Stimulated activated CD8-positive, alpha-beta memory T cell treated with anti-CD3 and anti-CD28 coated beads, Interleukin-12 subunit alpha, Interleukin-12 subunit beta, amount 100 ng/mL, for 24 hours (primary cell): ENCODE results near the gene SF3B6.
A peak's percentile ranks its signal among the peaks of the same experiment; 100 is the strongest.
"Not testable (repeated sequence)": the region's sequence is repeated elsewhere in the genome, so short reads cannot be mapped to it uniquely, and the experiment has no call there.

Experiments
- DNase-seq: peaks from one replicate; pipeline ENCODE4 v3.0.0-alpha.2; 2020; ENCODE audit errors: extremely low read depth

The SF3B6 gene

GRCh38 chr2:24050041-24050979 is 25.8 kb downstream of the SF3B6 start:
- no peak for DNase-seq

- peak; percentile 23 for DNase-seq
Measured at GRCh38 chr2:24049485-24050021, 26.6 kb downstream of the SF3B6 start, which contains the start of gene FKBP1B. Gene FKBP1B (plus strand): TSS chr2:24049741. CDS start chr2:24049850, 109 bp downstream.

- DNase-seq, result no peak
Measured at GRCh38 chr2:24048769-24049484, 27.2 kb downstream of the SF3B6 start.

- no peak for DNase-seq
Measured at GRCh38 chr2:24047703-24048033, 28.5 kb downstream of the SF3B6 start.

GRCh38 chr2:24046930-24047702 is 29.0 kb downstream of the SF3B6 start, which contains the start of gene WDCP:
Gene WDCP (minus strand): TSS chr2:24047391. CDS start chr2:24039494, 7,897 bp downstream.
- peak; percentile 88 for DNase-seq

- no peak for DNase-seq
Measured at GRCh38 chr2:24046599-24046929, 29.6 kb downstream of the SF3B6 start.

- no peak for DNase-seq
Measured at GRCh38 chr2:24045511-24046508, 30.3 kb downstream of the SF3B6 start.

- DNase-seq, result not testable (repeated sequence)
Measured at GRCh38 chr2:24043133-24043532, 33.0 kb downstream of the SF3B6 start.

GRCh38 chr2:24040511-24040910 is 35.6 kb downstream of the SF3B6 start:
- DNase-seq, result no peak

GRCh38 chr2:24038786-24039499 is 37.2 kb downstream of the SF3B6 start:
- no peak for DNase-seq

- DNase-seq, result no peak
Measured at GRCh38 chr2:24026233-24026632, 49.9 kb downstream of the SF3B6 start.

- no peak for DNase-seq
Measured at GRCh38 chr2:24024996-24025663, 51.0 kb downstream of the SF3B6 start.

- no peak for DNase-seq
Measured at GRCh38 chr2:24024018-24024417, 52.1 kb downstream of the SF3B6 start.

- DNase-seq, result no peak
Measured at GRCh38 chr2:24022975-24023575, 53.1 kb downstream of the SF3B6 start.

GRCh38 chr2:24022324-24022974 is 53.7 kb downstream of the SF3B6 start:
- DNase-seq, result no peak

GRCh38 chr2:24021122-24021998 is 54.8 kb downstream of the SF3B6 start:
- no peak for DNase-seq

- no peak for DNase-seq
Measured at GRCh38 chr2:24020244-24020643, 55.9 kb downstream of the SF3B6 start.
